ENCODE results near the gene FXYD3. TPM values are rescaled to one million over a fixed set of nuclear protein-coding genes. Genes with fewer than 3 reads are reported as not detected.
A peak's percentile ranks its signal among the peaks of the same experiment; 100 is the strongest.

FXYD3 gene
- polyA plus RNA-seq, 1 donor, result 291 TPM

DNA sequence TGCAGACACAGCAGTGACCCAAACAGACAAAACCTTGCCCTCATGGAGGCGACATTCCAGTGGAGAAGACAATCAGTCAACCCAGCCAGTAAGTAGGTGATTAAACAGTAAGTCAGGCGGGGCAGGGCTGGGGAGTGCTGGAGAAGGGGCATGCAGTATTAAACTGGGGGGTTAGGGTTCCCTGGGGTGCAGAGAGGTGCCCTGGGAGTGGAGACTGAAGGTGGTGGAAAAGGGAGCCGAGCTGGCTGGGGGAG is 31.2 kb upstream of the FXYD3 start:
- Histone ChIP-seq H3K36me3 (ENCODE audit: control insufficient read depth, insufficient read depth, low read length) (no peaks in the 10 kb centered on the region), H3K4me3 (ENCODE audit: low read length) (no peak overlapping the region), H3K4me1 (ENCODE audit: control insufficient read depth, insufficient read depth, low read length) (peaks cover 12% of the 10 kb centered on the region), H3K27me3 (ENCODE audit: control insufficient read depth, insufficient read depth, low read length) (no peaks in the 10 kb centered on the region), H3K9me3 (ENCODE audit: control insufficient read depth, low read depth, low read length) (no peaks in the 10 kb centered on the region), H3K27ac (ENCODE audit: low read length) (no peak overlapping the region)
- no CpG with 5 or more reads among the region's 3 CpGs for WGBS (ENCODE audit: insufficient coverage, low lambda C conversion rate)
- DNase-seq, result no peak

DNA sequence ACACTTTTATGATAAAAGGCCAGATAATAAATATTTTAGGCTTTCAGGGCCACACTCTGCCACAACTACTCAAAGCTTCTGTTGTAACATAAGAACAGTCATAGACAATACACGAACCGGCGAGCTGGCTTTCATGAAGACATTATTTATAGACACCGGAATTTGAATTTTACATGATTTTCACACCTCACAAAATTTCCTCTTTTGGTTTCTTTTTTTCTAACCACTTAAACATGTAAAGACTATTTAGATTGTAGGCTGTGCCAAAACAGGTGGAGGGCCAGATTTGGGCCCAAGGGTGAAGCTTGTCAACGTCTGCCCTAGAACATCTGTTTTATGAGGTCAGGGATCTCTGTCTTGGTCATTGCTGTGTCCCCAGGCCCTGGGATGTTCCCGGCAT is 29.7 kb upstream of the FXYD3 start:
- Histone ChIP-seq H3K27me3 (ENCODE audit: control insufficient read depth, insufficient read depth, low read length) (peaks cover 2% of the 10 kb centered on the region), H3K9me3 (ENCODE audit: control insufficient read depth, low read depth, low read length) (no peaks in the 10 kb centered on the region), H3K4me3 (ENCODE audit: low read length) (no peak overlapping the region), H3K27ac (ENCODE audit: low read length) (no peak overlapping the region), H3K36me3 (ENCODE audit: control insufficient read depth, insufficient read depth, low read length) (no peaks in the 10 kb centered on the region), H3K4me1 (ENCODE audit: control insufficient read depth, insufficient read depth, low read length) (peaks cover 12% of the 10 kb centered on the region)
- DNase-seq, result no peak
- 96% methylated on average over 4 of the region's 6 CpGs for WGBS (ENCODE audit: insufficient coverage, low lambda C conversion rate)

DNA sequence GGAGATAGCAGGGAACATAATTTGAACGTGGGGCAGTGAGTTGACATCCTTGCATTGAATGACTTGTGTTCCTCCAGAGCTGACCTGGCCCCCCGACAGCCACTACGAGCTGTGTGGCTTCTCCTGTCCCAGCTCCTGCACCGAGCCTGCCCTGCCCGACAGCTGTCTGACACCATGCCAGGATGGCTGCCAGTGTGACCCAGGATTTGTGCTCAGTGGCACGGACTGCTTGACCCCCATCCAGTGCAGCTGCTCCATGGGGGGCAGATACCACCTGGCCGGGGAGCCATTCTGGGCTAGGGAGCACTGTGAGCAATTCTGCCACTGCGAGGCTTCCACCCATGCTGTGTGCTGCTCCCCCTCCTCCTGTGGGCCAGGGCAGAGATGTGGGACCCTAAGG is 29.2 kb upstream of the FXYD3 start:
- no peak overlapping the region for H3K4me3 ChIP-seq (ENCODE audit: low read length)
- no peak overlapping the region for H3K27ac ChIP-seq (ENCODE audit: low read length)
- peaks cover 2% of the 10 kb centered on the region for H3K27me3 ChIP-seq (ENCODE audit: control insufficient read depth, insufficient read depth, low read length)
- no peaks in the 10 kb centered on the region for H3K36me3 ChIP-seq (ENCODE audit: control insufficient read depth, insufficient read depth, low read length)
- no CpG with 5 or more reads among the region's 8 CpGs for WGBS (ENCODE audit: insufficient coverage, low lambda C conversion rate)
- H3K4me1 ChIP-seq (ENCODE audit: control insufficient read depth, insufficient read depth, low read length), result peaks cover 12% of the 10 kb centered on the region
- H3K9me3 ChIP-seq (ENCODE audit: control insufficient read depth, low read depth, low read length), result no peaks in the 10 kb centered on the region
- no peak for DNase-seq

DNA sequence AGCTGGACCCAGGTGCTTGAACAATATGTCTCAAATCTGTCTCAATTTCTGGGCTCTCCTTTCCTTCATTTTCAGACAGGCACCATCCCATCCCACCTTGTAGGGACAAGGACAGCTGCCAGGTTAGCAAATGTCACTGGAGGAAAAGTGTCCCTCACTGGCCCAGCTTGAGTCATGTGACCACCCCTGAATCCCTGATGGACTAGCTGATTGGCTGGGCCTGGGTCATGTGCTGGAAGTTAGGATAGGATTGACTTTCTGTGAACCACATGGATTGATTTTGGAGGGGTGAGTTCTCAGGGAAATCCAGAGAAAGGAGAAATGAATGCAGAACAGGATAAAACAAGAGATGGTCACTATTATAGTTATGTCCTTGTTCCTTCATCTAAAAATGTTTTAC is 28.2 kb upstream of the FXYD3 start:
- no peaks in the 10 kb centered on the region for H3K36me3 ChIP-seq (ENCODE audit: control insufficient read depth, insufficient read depth, low read length)
- H3K9me3 ChIP-seq (ENCODE audit: control insufficient read depth, low read depth, low read length), result no peaks in the 10 kb centered on the region
- H3K4me1 ChIP-seq (ENCODE audit: control insufficient read depth, insufficient read depth, low read length), result peaks cover 14% of the 10 kb centered on the region
- H3K27me3 ChIP-seq (ENCODE audit: control insufficient read depth, insufficient read depth, low read length), result peaks cover 2% of the 10 kb centered on the region
- H3K27ac ChIP-seq (ENCODE audit: low read length), result no peak overlapping the region
- no peak overlapping the region for H3K4me3 ChIP-seq (ENCODE audit: low read length)
- DNase-seq, result no peak

DNA sequence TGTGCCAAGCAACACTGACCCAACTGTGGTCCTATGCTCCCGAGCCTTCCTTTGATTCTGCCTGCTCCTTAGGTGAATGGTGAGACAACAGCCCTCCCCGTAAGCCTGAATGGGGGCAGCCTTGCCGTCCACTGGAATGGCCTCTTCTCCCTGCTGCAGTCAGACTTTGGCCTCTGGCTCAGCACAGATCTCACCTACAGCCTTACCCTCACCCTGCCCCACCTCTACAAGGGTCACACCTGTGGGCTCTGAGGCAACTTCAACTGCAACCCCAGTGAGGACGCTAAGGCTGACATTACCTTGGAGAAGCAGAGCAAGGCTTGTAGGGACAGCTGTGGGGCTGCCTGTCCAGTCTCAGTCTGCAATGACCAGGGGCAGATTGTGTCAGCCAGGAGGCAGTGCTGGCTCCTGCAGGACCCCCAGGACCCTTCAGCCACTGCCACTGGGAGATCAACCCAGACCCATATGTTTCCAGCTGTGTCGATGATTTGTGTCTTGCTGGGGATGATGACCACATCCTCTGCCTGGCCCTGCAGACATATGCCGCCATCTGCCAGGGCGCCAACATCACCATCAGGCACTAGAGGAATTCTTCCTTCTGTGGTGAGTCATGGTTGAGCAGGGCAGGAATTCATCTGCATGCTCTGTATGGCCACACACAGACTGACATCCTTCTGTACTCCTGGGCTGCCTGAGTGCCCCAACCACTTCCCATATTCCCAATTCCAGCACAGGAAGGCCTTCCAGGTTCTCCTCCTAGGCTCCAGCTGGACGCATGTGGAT is 27.3 kb upstream of the FXYD3 start:
- peak; percentile 58 to 68 for DNase-seq
- H3K27me3 ChIP-seq (ENCODE audit: control insufficient read depth, insufficient read depth, low read length), result peaks cover 2% of the 10 kb centered on the region

DNA sequence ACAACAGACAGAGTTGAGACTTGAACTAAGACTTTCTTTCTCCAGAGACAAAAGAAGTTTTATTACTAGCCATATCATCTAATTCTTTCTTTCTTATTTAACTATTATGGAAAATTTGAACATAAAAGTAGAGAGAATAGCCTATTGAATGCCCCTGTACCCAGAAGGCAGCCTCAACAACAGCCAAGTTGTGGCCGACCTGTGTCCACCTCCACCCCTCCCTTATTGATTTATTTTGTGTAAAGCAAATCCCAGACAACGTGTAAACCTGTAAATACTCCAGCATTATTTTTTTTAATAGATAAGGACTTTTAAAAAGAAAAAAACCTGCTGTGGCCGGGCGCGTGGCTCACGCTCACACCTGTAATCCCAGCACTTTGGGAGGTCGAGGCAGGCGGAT is 26.1 kb upstream of the FXYD3 start:
- H3K4me1 ChIP-seq (ENCODE audit: control insufficient read depth, insufficient read depth, low read length), result peaks cover 24% of the 10 kb centered on the region
- no peak for DNase-seq
- WGBS (ENCODE audit: insufficient coverage, low lambda C conversion rate), result no CpG with 5 or more reads among the region's 8 CpGs
- no peak overlapping the region for H3K4me3 ChIP-seq (ENCODE audit: low read length)
- no peaks in the 10 kb centered on the region for H3K9me3 ChIP-seq (ENCODE audit: control insufficient read depth, low read depth, low read length)
- H3K27me3 ChIP-seq (ENCODE audit: control insufficient read depth, insufficient read depth, low read length), result peaks cover 2% of the 10 kb centered on the region
- no peak overlapping the region for H3K27ac ChIP-seq (ENCODE audit: low read length)
- H3K36me3 ChIP-seq (ENCODE audit: control insufficient read depth, insufficient read depth, low read length), result no peaks in the 10 kb centered on the region

More for the DNA sequence above, 27.3 kb upstream of the FXYD3 start:
- H3K27ac ChIP-seq (ENCODE audit: low read length), result no peak overlapping the region
- H3K9me3 ChIP-seq (ENCODE audit: control insufficient read depth, low read depth, low read length), result no peaks in the 10 kb centered on the region
- WGBS (ENCODE audit: insufficient coverage, low lambda C conversion rate), result no CpG with 5 or more reads among the region's 8 CpGs
- H3K4me1 ChIP-seq (ENCODE audit: control insufficient read depth, insufficient read depth, low read length), result peaks cover 15% of the 10 kb centered on the region
- no peaks in the 10 kb centered on the region for H3K36me3 ChIP-seq (ENCODE audit: control insufficient read depth, insufficient read depth, low read length)
- H3K4me3 ChIP-seq (ENCODE audit: low read length), result no peak overlapping the region

DNA sequence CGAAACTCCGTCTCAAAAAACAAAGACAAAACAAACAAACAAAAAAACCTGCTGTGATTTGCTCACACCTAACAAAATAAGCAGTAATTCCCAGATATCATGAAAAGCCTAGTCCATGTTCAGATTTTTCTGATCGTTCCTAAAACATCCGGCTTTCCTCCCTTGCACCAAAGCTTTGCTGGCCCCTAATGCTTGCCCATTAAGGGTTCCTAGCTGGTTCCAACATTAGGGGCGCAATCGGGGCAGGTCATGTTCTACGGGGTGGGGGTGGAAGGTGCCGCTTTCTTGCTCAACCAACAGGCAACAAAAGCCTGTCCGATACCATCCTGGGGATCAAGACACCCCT is 25.5 kb upstream of the FXYD3 start:
- Histone ChIP-seq H3K27me3 (ENCODE audit: control insufficient read depth, insufficient read depth, low read length) (peaks cover 2% of the 10 kb centered on the region), H3K27ac (ENCODE audit: low read length) (no peak overlapping the region), H3K9me3 (ENCODE audit: control insufficient read depth, low read depth, low read length) (no peaks in the 10 kb centered on the region), H3K36me3 (ENCODE audit: control insufficient read depth, insufficient read depth, low read length) (no peaks in the 10 kb centered on the region), H3K4me3 (ENCODE audit: low read length) (no peak overlapping the region), H3K4me1 (ENCODE audit: control insufficient read depth, insufficient read depth, low read length) (peaks cover 29% of the 10 kb centered on the region)
- WGBS (ENCODE audit: insufficient coverage, low lambda C conversion rate), result 71% methylated on average over 2 of the region's 9 CpGs
- no peak for DNase-seq

DNA sequence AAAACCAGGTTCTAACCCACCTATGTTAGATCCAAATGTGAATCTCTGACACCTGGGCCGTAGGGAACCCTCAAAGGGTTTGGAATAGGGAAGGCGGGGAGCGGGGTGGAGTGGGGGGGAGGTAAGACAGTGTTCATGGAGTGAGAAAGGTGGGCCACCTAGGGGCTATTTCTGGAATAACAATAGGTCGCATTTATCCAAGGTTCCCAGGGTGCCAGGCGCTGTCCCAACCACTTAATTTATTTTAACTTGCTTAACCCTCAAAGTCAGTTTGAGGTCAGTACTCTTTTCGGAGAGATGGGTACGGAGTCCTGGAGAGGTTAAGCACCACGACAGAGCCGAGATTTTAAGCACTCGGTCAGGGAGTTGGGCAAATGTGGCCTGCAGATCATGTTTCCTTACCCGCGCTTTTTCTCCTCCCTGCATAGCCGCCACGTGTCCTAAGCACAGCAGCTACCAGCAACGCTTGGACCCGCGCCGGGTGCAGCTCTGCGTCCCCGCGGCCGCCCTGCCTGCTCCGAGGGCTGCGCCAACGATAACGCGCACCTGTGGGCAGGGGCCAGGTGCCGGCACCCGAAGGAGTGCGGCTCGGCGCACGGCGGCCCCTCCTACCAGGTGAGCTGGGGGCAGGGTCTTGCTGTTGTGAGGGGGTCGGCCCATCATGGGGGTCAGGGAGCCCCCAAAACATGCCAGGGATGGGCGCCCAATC is 25.0 kb upstream of the FXYD3 start:
- H3K4me1 ChIP-seq (ENCODE audit: control insufficient read depth, insufficient read depth, low read length), result peaks cover 29% of the 10 kb centered on the region
- H3K36me3 ChIP-seq (ENCODE audit: control insufficient read depth, insufficient read depth, low read length), result no peaks in the 10 kb centered on the region
- no peak overlapping the region for H3K27ac ChIP-seq (ENCODE audit: low read length)
- peak; percentile 42 to 61 for DNase-seq
- no peak overlapping the region for H3K4me3 ChIP-seq (ENCODE audit: low read length)
- H3K27me3 ChIP-seq (ENCODE audit: control insufficient read depth, insufficient read depth, low read length), result peaks cover 2% of the 10 kb centered on the region
- H3K9me3 ChIP-seq (ENCODE audit: control insufficient read depth, low read depth, low read length), result no peaks in the 10 kb centered on the region
- WGBS (ENCODE audit: insufficient coverage, low lambda C conversion rate), result no CpG with 5 or more reads among the region's 36 CpGs

DNA sequence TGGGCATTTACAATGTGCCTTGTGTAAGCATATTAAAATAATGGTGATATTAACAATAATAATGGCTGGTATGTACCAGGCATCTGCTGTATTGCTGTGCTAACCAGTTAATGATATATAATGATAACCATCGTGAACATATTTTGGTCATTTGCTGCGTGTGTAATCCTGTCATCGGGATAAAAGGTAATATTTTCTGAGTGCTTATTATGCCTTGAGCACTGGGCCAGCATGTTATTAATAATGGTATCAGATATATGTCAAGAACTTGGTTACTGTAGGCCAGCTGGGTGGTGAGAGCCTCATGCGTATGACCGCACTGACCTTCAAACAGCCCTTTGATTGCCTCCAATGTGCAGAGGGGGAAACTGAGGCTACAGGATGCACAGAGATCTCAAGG is 22.2 kb upstream of the FXYD3 start:
- Histone ChIP-seq H3K4me3 (ENCODE audit: low read length) (no peak overlapping the region), H3K27me3 (ENCODE audit: control insufficient read depth, insufficient read depth, low read length) (peaks cover 2% of the 10 kb centered on the region), H3K36me3 (ENCODE audit: control insufficient read depth, insufficient read depth, low read length) (no peaks in the 10 kb centered on the region), H3K27ac (ENCODE audit: low read length) (no peak overlapping the region), H3K9me3 (ENCODE audit: control insufficient read depth, low read depth, low read length) (peaks cover 3% of the 10 kb centered on the region), H3K4me1 (ENCODE audit: control insufficient read depth, insufficient read depth, low read length) (peaks cover 21% of the 10 kb centered on the region)
- DNase-seq, result no peak
- no CpG with 5 or more reads among the region's 5 CpGs for WGBS (ENCODE audit: insufficient coverage, low lambda C conversion rate)

DNA sequence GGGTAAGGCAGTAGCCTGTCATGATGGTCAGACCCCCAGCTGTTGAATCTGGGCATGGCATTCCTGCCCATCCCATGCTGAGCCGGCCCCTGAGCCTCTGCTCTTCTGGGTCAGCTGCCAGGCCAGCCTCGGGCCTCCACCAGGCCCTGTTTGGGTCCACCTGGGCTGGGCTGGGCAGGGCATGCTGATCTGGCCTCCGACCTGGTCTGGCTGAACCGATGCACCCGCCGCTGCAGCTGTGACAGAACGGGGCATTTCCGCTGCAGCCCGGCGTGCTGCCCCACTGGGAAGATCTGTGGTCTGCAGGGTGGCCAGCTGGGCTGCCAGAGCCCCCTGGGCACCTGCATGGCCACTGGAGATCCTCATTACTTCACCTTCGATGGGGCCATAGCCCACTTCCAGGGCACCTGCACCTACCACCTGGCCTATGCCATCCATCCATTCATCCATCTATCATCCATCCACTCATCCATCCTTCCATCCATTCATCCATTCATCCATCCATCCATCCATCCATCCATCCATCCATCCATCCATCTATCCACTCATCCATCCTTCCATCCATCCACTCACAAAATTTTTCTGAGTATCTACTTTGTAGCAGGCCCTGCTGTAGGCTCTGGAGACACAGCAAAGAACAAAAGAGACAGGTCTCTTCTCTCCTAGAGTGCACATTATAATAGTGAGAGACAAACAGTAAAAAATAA is 21.5 kb upstream of the FXYD3 start:
- Histone ChIP-seq H3K27ac (ENCODE audit: low read length) (no peak overlapping the region), H3K27me3 (ENCODE audit: control insufficient read depth, insufficient read depth, low read length) (peaks cover 2% of the 10 kb centered on the region), H3K4me3 (ENCODE audit: low read length) (no peak overlapping the region), H3K9me3 (ENCODE audit: control insufficient read depth, low read depth, low read length) (peaks cover 7% of the 10 kb centered on the region), H3K36me3 (ENCODE audit: control insufficient read depth, insufficient read depth, low read length) (no peaks in the 10 kb centered on the region), H3K4me1 (ENCODE audit: control insufficient read depth, insufficient read depth, low read length) (peaks cover 17% of the 10 kb centered on the region)
- no CpG with 5 or more reads among the region's 11 CpGs for WGBS (ENCODE audit: insufficient coverage, low lambda C conversion rate)
- DNase-seq, result no peak

All from large intestine (tissue), 3 donors.